Stimulated activated effector memory CD8-positive, alpha-beta T cell treated with anti-CD3 and anti-CD28 coated beads, Interleukin-12 subunit alpha, Interleukin-12 subunit beta, amount 100 ng/mL, for 72 hours (primary cell): Measurements from ENCODE around the gene FKBP5.
"Not testable (repeated sequence)": the region's sequence is repeated elsewhere in the genome, so short reads cannot be mapped to it uniquely, and the experiment has no call there.

Source experiments
- ATAC-seq: fragments of 150-1000 bp; cut with Tn5 transposase; 2 replicates; pipeline ENCODE4 v1.10.0; 2021
- DNase-seq, 2 donors: peaks; one replicate each; pipeline ENCODE4 v3.0.0; 2021 to 2022; ENCODE audit warnings: low spot score in 2 of 2
- H3K27ac Mint-ChIP-seq: one replicate; pipeline ENCODE4 v1.8.0; 2022; ENCODE audit warnings: mild to moderate bottlenecking, mixed read lengths
- H3K36me3 Mint-ChIP-seq: one replicate; pipeline ENCODE4 v1.8.0; 2022; ENCODE audit warnings: mild to moderate bottlenecking, mixed read lengths
- H3K4me1 Mint-ChIP-seq: one replicate; pipeline ENCODE4 v1.8.0; 2022; ENCODE audit warnings: mixed read lengths
- H3K4me3 Mint-ChIP-seq: one replicate; pipeline ENCODE4 v1.8.0; 2022; ENCODE audit warnings: mild to moderate bottlenecking, mixed read lengths
- H3K9me3 Mint-ChIP-seq: one replicate; pipeline ENCODE4 v1.8.0; 2022; ENCODE audit warnings: mixed read lengths

The FKBP5 gene

GRCh38 chr6:35716798-35717197, 28.1 kb upstream of the FKBP5 start:
- Mint-ChIP-seq H3K4me3 (no peak overlapping the region), H3K27ac (no peak overlapping the region), H3K36me3 (no peaks in the 10 kb centered on the region), H3K9me3 (no peaks in the 10 kb centered on the region), H3K4me1 (peaks cover 57% of the 10 kb centered on the region)
- ATAC-seq (no peak), DNase-seq (no peak)

- no peaks in the 10 kb centered on the region for H3K36me3 Mint-ChIP-seq
- H3K4me3 Mint-ChIP-seq = no peak overlapping the region
- no peak for ATAC-seq
- peaks cover 3% of the 10 kb centered on the region for H3K9me3 Mint-ChIP-seq
- no peak overlapping the region for H3K27ac Mint-ChIP-seq
- H3K4me1 Mint-ChIP-seq = peaks cover 47% of the 10 kb centered on the region
- DNase-seq = no peak
These were observed 24.5 kb upstream of the FKBP5 start for GRCh38 chr6:35713006-35713767.

- H3K27ac Mint-ChIP-seq = no peak overlapping the region
- peaks cover 38% of the 10 kb centered on the region for H3K4me1 Mint-ChIP-seq
- ATAC-seq = no peak
- H3K4me3 Mint-ChIP-seq = no peak overlapping the region
- peaks cover 3% of the 10 kb centered on the region for H3K9me3 Mint-ChIP-seq
- no peaks in the 10 kb centered on the region for H3K36me3 Mint-ChIP-seq
- DNase-seq = no peak
These were observed 23.0 kb upstream of the FKBP5 start for GRCh38 chr6:35711731-35712130.

GRCh38 chr6:35710241-35710847, 21.6 kb upstream of the FKBP5 start:
- Mint-ChIP-seq H3K4me1 (peaks cover 25% of the 10 kb centered on the region), H3K4me3 (no peak overlapping the region), H3K27ac (peak overlapping the region; percentile 67), H3K9me3 (peaks cover 3% of the 10 kb centered on the region), H3K36me3 (no peaks in the 10 kb centered on the region)
- DNase-seq (no peak), ATAC-seq (peak; percentile 98)

- no peaks in the 10 kb centered on the region for H3K36me3 Mint-ChIP-seq
- peaks cover 20% of the 10 kb centered on the region for H3K4me1 Mint-ChIP-seq
- DNase-seq = no peak
- no peak overlapping the region for H3K27ac Mint-ChIP-seq
- peaks cover 3% of the 10 kb centered on the region for H3K9me3 Mint-ChIP-seq
- no peak for ATAC-seq
- H3K4me3 Mint-ChIP-seq = no peak overlapping the region
These were observed 19.9 kb upstream of the FKBP5 start for GRCh38 chr6:35708585-35708984.

GRCh38 chr6:35707714-35708407, 19.1 kb upstream of the FKBP5 start:
- Mint-ChIP-seq H3K4me3 (no peak overlapping the region), H3K9me3 (peaks cover 3% of the 10 kb centered on the region), H3K27ac (no peak overlapping the region), H3K36me3 (no peaks in the 10 kb centered on the region), H3K4me1 (peaks cover 19% of the 10 kb centered on the region)
- DNase-seq = no peak
- no peak for ATAC-seq

GRCh38 chr6:35706468-35706867, 17.8 kb upstream of the FKBP5 start:
- no peak for DNase-seq
- Mint-ChIP-seq H3K4me1 (peaks cover 19% of the 10 kb centered on the region), H3K4me3 (no peak overlapping the region), H3K9me3 (peaks cover 3% of the 10 kb centered on the region), H3K36me3 (no peaks in the 10 kb centered on the region), H3K27ac (no peak overlapping the region)
- no peak for ATAC-seq

GRCh38 chr6:35703554-35703953, 14.8 kb upstream of the FKBP5 start:
- no peaks in the 10 kb centered on the region for H3K9me3 Mint-ChIP-seq

GRCh38 chr6:35698858-35699257, 10.1 kb upstream of the FKBP5 start:
- Mint-ChIP-seq H3K27ac (no peak overlapping the region), H3K36me3 (no peaks in the 10 kb centered on the region), H3K9me3 (no peaks in the 10 kb centered on the region), H3K4me3 (no peak overlapping the region), H3K4me1 (no peaks in the 10 kb centered on the region)
- DNase-seq (no peak), ATAC-seq (no peak)

More at GRCh38 chr6:35703554-35703953, 14.8 kb upstream of the FKBP5 start:
- Mint-ChIP-seq H3K4me3 (no peak overlapping the region), H3K4me1 (peaks cover 5% of the 10 kb centered on the region), H3K36me3 (no peaks in the 10 kb centered on the region), H3K27ac (no peak overlapping the region)
- ATAC-seq = no peak
- DNase-seq = no peak

GRCh38 chr6:35698430-35698829, 9.7 kb upstream of the FKBP5 start:
- not testable (repeated sequence) for H3K4me1 Mint-ChIP-seq, H3K4me3 Mint-ChIP-seq, H3K36me3 Mint-ChIP-seq, H3K9me3 Mint-ChIP-seq, H3K27ac Mint-ChIP-seq, ATAC-seq, DNase-seq

- no peak overlapping the region for H3K27ac Mint-ChIP-seq
- H3K36me3 Mint-ChIP-seq = no peaks in the 10 kb centered on the region
- no peaks in the 10 kb centered on the region for H3K9me3 Mint-ChIP-seq
- DNase-seq (peak in 1 of 2 donors; percentile 29), ATAC-seq (peak; percentile 46)
- no peak overlapping the region for H3K4me3 Mint-ChIP-seq
- H3K4me1 Mint-ChIP-seq = no peaks in the 10 kb centered on the region
These were observed 5.7 kb upstream of the FKBP5 start for GRCh38 chr6:35694462-35694861.

GRCh38 chr6:35691027-35691824, 2.5 kb upstream of the FKBP5 start:
- H3K9me3 Mint-ChIP-seq = no peaks in the 10 kb centered on the region
- no peak for ATAC-seq
- DNase-seq = peak in 1 of 2 donors; percentile 46
- H3K4me1 Mint-ChIP-seq = peaks cover 7% of the 10 kb centered on the region
- H3K36me3 Mint-ChIP-seq = no peaks in the 10 kb centered on the region
- no peak overlapping the region for H3K4me3 Mint-ChIP-seq
- H3K27ac Mint-ChIP-seq = no peak overlapping the region

- peak in 1 of 2 donors; percentile 26 for DNase-seq
These were observed 1.8 kb upstream of the FKBP5 start for GRCh38 chr6:35690484-35690883.

GRCh38 chr6:35690006-35690405, 1.3 kb upstream of the FKBP5 start:
- not testable (repeated sequence) for H3K27ac Mint-ChIP-seq, H3K4me1 Mint-ChIP-seq, H3K36me3 Mint-ChIP-seq

More at GRCh38 chr6:35690484-35690883, 1.8 kb upstream of the FKBP5 start:
- Mint-ChIP-seq H3K9me3 (no peaks in the 10 kb centered on the region), H3K4me3 (no peak overlapping the region), H3K36me3 (no peaks in the 10 kb centered on the region), H3K4me1 (peaks cover 7% of the 10 kb centered on the region), H3K27ac (no peak overlapping the region)
- ATAC-seq = no peak

More at GRCh38 chr6:35690006-35690405, 1.3 kb upstream of the FKBP5 start:
- DNase-seq = peak in 1 of 2 donors; percentile 42
- ATAC-seq, H3K4me3 Mint-ChIP-seq, H3K9me3 Mint-ChIP-seq: not testable (repeated sequence)
